H1 (cell line): ENCODE measurements around the gene RTN3. TPM values are rescaled to one million over a fixed set of nuclear protein-coding genes. Genes with fewer than 3 reads are reported as not detected.

Source experiments
- CTCF ChIA-PET: fragments of 300-600 bp; sonication (Branson Sonifier 250); formaldehyde crosslinking; loops from one replicate; lab custom pipeline; 2021; ENCODE audit not compliant: partially characterized antibody; lab: Charles Lee
- POLR2A ChIA-PET: fragments of 300-600 bp; sonication (Branson Sonifier 250); formaldehyde crosslinking; loops from one replicate; lab custom pipeline; 2021; ENCODE audit warnings: inconsistent platforms; ENCODE audit not compliant: partially characterized antibody; lab: Charles Lee
- DNase-seq, 2 experiments: peaks; one replicate each; pipeline versions ENCODE4 v3.0.0 to v3.0.0-alpha.2; 2010 to 2022; ENCODE audit warnings: low spot score in 2 of 2, low read depth in 1 of 2, mixed read lengths in 1 of 2
- FAIRE-seq: peaks from 2 replicates; lab custom pipeline; 2011; peaks lifted over from hg19 to GRCh38; lab: Jason Lieb, UNC
- H2AFZ ChIP-seq: 2 replicates; pipeline ENCODE4 v1.8.1; 2012; ENCODE audit warnings: low read length, inconsistent platforms
- H2AK5ac ChIP-seq: 2 replicates; pipeline ENCODE4 v1.6.1; 2013; ENCODE audit warnings: low read depth, low read length
- H2BK120ac ChIP-seq: replicated peaks from 2 replicates; pipeline ENCODE3; 2013; ENCODE audit warnings: low read depth, low read length, inconsistent platforms
- H2BK12ac ChIP-seq: 2 replicates; pipeline ENCODE4 v1.6.1; 2013; ENCODE audit warnings: low read depth, low read length
- H2BK15ac ChIP-seq: 2 replicates; pipeline ENCODE4 v1.6.1; 2013; ENCODE audit warnings: low read length
- H2BK20ac ChIP-seq: 2 replicates; pipeline ENCODE4 v1.6.1; 2013; ENCODE audit warnings: low read length
- H2BK5ac ChIP-seq: 2 replicates; pipeline ENCODE4 v1.6.1; 2013; ENCODE audit warnings: low read depth, low read length
- H3K14ac ChIP-seq: 2 replicates; pipeline ENCODE4 v1.6.1; 2013; ENCODE audit warnings: inconsistent platforms; ENCODE audit not compliant: insufficient read length
- H3K18ac ChIP-seq: 2 replicates; pipeline ENCODE4 v1.6.1; 2013; ENCODE audit warnings: low read length; ENCODE audit errors: extremely low read depth
- H3K23ac ChIP-seq: 2 replicates; pipeline ENCODE4 v1.6.1; 2013; ENCODE audit warnings: inconsistent platforms; ENCODE audit not compliant: insufficient read length
- H3K23me2 ChIP-seq: 2 replicates; pipeline ENCODE4 v1.6.1; 2013; ENCODE audit warnings: low read depth, low read length
- H3K27ac ChIP-seq: 2 replicates; pipeline ENCODE4 v1.6.1; 2011; ENCODE audit warnings: low read depth, low read length, inconsistent platforms
- H3K27me3 ChIP-seq, 4 experiments: replicated peaks in 1 of 4; 1 replicate in 1 of 4; 2 replicates in 3 of 4; pipeline versions ENCODE4 v1.6.1 to v1.8.1; 2011 to 2013; ENCODE audit warnings: low read length in 3 of 4, mild to moderate bottlenecking in 3 of 4, inconsistent platforms in 2 of 4, mixed read lengths in 2 of 4, moderate library complexity in 1 of 4; ENCODE audit not compliant: control insufficient read depth in 3 of 4, insufficient read depth in 3 of 4; ENCODE audit errors: extremely low read depth in 1 of 4
- H3K36me3 ChIP-seq, 4 experiments: 2 replicates each; pipeline versions ENCODE4 v1.6.1 to v1.8.1; 2011 to 2013; ENCODE audit warnings: mild to moderate bottlenecking in 4 of 4, low read length in 3 of 4, moderate library complexity in 2 of 4, control low read depth in 1 of 4, inconsistent platforms in 1 of 4; ENCODE audit not compliant: insufficient read depth in 4 of 4, control insufficient read depth in 2 of 4
- H3K4ac ChIP-seq: replicated peaks from 2 replicates; pipeline ENCODE3; 2013; ENCODE audit warnings: low read length, low read depth, mixed read lengths, inconsistent platforms; ENCODE audit not compliant: insufficient read length
- H3K4me1 ChIP-seq, 4 experiments: replicated peaks in 1 of 4; 1 replicate in 1 of 4; 2 replicates in 3 of 4; pipeline versions ENCODE4 v1.6.1 to v1.8.1; 2011 to 2013; ENCODE audit warnings: low read length in 3 of 4, inconsistent platforms in 2 of 4, mixed read lengths in 1 of 4; ENCODE audit not compliant: insufficient read depth in 4 of 4, control insufficient read depth in 3 of 4
- H3K4me2 ChIP-seq, 2 experiments: 2 replicates each; pipeline versions ENCODE4 v1.6.1 to v1.8.1; 2011 to 2013; ENCODE audit warnings: low read depth in 2 of 2, low read length in 2 of 2, control low read depth in 1 of 2, inconsistent platforms in 1 of 2, mild to moderate bottlenecking in 1 of 2; ENCODE audit not compliant: insufficient read depth in 1 of 2
- H3K4me3 ChIP-seq, 4 experiments: fragments of 200-600, 300-600 bp in 1 of 4; sonication (generic), shearing (Covaris generic), sonication (Bioruptor Twin) in 1 of 4; 2 replicates each; pipeline versions ENCODE4 v1.5.1 to v1.8.1; 2011 to 2016; ENCODE audit warnings: low read length in 4 of 4, low read depth in 3 of 4, control low read depth in 2 of 4, inconsistent platforms in 2 of 4, mild to moderate bottlenecking in 2 of 4, mixed read lengths in 1 of 4, moderate library complexity in 1 of 4; ENCODE audit not compliant: insufficient read depth in 2 of 4; ENCODE audit errors: extremely low read depth in 1 of 4
- H3K56ac ChIP-seq: replicated peaks from 2 replicates; pipeline ENCODE3; 2013; ENCODE audit warnings: low read depth, mild to moderate bottlenecking, mixed read lengths, low read length, inconsistent platforms; ENCODE audit not compliant: insufficient read length
- H3K79me1 ChIP-seq: 2 replicates; pipeline ENCODE4 v1.6.1; 2013; ENCODE audit warnings: low read depth, low read length, control low read depth
- H3K79me2 ChIP-seq, 2 experiments: 2 replicates each; pipeline versions ENCODE4 v1.6.1 to v1.8.1; 2012 to 2013; ENCODE audit warnings: low read length in 2 of 2, mild to moderate bottlenecking in 2 of 2, inconsistent platforms in 1 of 2; ENCODE audit not compliant: insufficient read depth in 2 of 2, control insufficient read depth in 1 of 2
- H3K9ac ChIP-seq, 4 experiments: replicated peaks in 1 of 4; 1 replicate in 1 of 4; 2 replicates in 3 of 4; pipeline versions ENCODE4 v1.6.1 to v1.8.1; 2011 to 2013; ENCODE audit warnings: low read depth in 3 of 4, low read length in 3 of 4, control low read depth in 2 of 4, mild to moderate bottlenecking in 2 of 4, moderate library complexity in 2 of 4, inconsistent platforms in 1 of 4; ENCODE audit errors: extremely low read depth in 1 of 4
- H3K9me3 ChIP-seq, 2 experiments: 2 replicates each; pipeline versions ENCODE4 v1.6.1 to v1.8.1; 2012 to 2013; ENCODE audit warnings: mild to moderate bottlenecking in 2 of 2, moderate library complexity in 2 of 2, control low read depth in 1 of 2, inconsistent platforms in 1 of 2, low read depth in 1 of 2, low read length in 1 of 2, mixed read lengths in 1 of 2; ENCODE audit not compliant: insufficient read depth in 2 of 2
- H4K20me1 ChIP-seq, 2 experiments: replicated peaks in 1 of 2; 2 replicates each; pipeline versions ENCODE3 to v1.8.1; 2011 to 2013; ENCODE audit warnings: inconsistent platforms in 2 of 2, low read length in 2 of 2, mild to moderate bottlenecking in 1 of 2; ENCODE audit not compliant: insufficient read depth in 2 of 2, control insufficient read depth in 1 of 2
- H4K5ac ChIP-seq: 2 replicates; pipeline ENCODE4 v1.6.1; 2013; ENCODE audit warnings: low read length, low read depth, mixed read lengths, inconsistent platforms; ENCODE audit not compliant: insufficient read length
- H4K8ac ChIP-seq: 2 replicates; pipeline ENCODE4 v1.8.0; 2013; ENCODE audit warnings: mild to moderate bottlenecking, moderate library complexity, low read length, inconsistent platforms; ENCODE audit not compliant: insufficient read depth; ENCODE audit errors: extremely low read depth
- H4K91ac ChIP-seq: replicated peaks from 2 replicates; pipeline ENCODE3; 2013; ENCODE audit warnings: low read length, mixed read lengths, inconsistent platforms; ENCODE audit not compliant: insufficient read length
- CBX8 ChIP-seq: fragments of 300-800, 300-1000 bp; sonication (generic); IDR thresholded peaks from 2 replicates; pipeline ENCODE4 v1.7.1; 2016; ENCODE audit warnings: low read depth, low read length, borderline replicate concordance
- CREB1 ChIP-seq: IDR thresholded peaks from 2 replicates; pipeline ENCODE4 v1.6.1; 2012; ENCODE audit warnings: inconsistent platforms
- EZH2 ChIP-seq: fragments of 200-600 bp; sonication (generic); IDR thresholded peaks from 2 replicates; pipeline ENCODE4 v1.7.1; 2012; ENCODE audit warnings: low read depth, mild to moderate bottlenecking, moderate library complexity, low read length, inconsistent platforms; ENCODE audit not compliant: severe bottlenecking
- GABPA ChIP-seq: IDR thresholded peaks from 2 replicates; pipeline ENCODE4 v1.6.1; 2011; ENCODE audit warnings: mild to moderate bottlenecking, low read length, moderate library complexity, borderline replicate concordance; ENCODE audit not compliant: insufficient read depth
- SIX5 ChIP-seq: IDR thresholded peaks from 2 replicates; pipeline ENCODE4 v1.6.1; 2011; ENCODE audit warnings: mild to moderate bottlenecking, low read depth, low read length
- SP4 ChIP-seq: IDR thresholded peaks from 2 replicates; pipeline ENCODE4 v1.6.1; 2012; ENCODE audit warnings: low read length, inconsistent platforms
- ZNF274 ChIP-seq: IDR thresholded peaks from 2 replicates; pipeline ENCODE4 v1.7.0; 2012; ENCODE audit warnings: low read length, borderline replicate concordance; ENCODE audit errors: extremely low read depth
- WGBS, 2 experiments: shearing (Covaris generic) in 1 of 2; methylation state at CpG; one replicate each; pipeline versions ENCODE4 v1.1.6 to v1.1.7; 2013 to 2015; ENCODE audit warnings: low lambda C conversion rate in 2 of 2, mixed read lengths in 2 of 2, inconsistent platforms in 1 of 2, low coverage in 1 of 2, missing lambda C conversion rate in 1 of 2; ENCODE audit not compliant: insufficient replicate concordance in 2 of 2, insufficient coverage in 1 of 2, insufficient read length in 1 of 2; ENCODE audit errors: extremely low coverage in 1 of 2, missing lambda C conversion rate in 1 of 2; 5-methylcytosine and 5-hydroxymethylcytosine counted together
- polyA plus RNA-seq, 7 experiments: library from polyadenylated mRNA; depleted of rRNA in 3 of 7; stranded (reverse) in 5 of 7; unstranded in 2 of 7; fragments of >200 nt in 5 of 7; fragments of 200-250 nt in 2 of 7; gene quantifications; 1 replicate in 5 of 7; 2 replicates in 1 of 7; 4 replicates in 1 of 7; pipeline versions ENCODE4 v1.2.1 to v1.2.3, GENCODE V29; 2011 to 2013; ENCODE audit warnings: missing spikeins in 2 of 7, mixed read lengths in 2 of 7
- total RNA-seq: library from RNA; stranded (reverse); fragmentation: NEBNext Ultra II Directional; extraction: Animal tissue kit (Norgen Biotek cat#: 25700); gene quantifications from 2 replicates; pipeline ENCODE4 v1.2.1, GENCODE V29; 2021

RTN3 gene
- total and polyA plus RNA-seq, 2 of the 8 experiments (the other 6 are each of a cell fraction or from before 2014, with no cell fraction given): 160 to 203 TPM

DNA sequence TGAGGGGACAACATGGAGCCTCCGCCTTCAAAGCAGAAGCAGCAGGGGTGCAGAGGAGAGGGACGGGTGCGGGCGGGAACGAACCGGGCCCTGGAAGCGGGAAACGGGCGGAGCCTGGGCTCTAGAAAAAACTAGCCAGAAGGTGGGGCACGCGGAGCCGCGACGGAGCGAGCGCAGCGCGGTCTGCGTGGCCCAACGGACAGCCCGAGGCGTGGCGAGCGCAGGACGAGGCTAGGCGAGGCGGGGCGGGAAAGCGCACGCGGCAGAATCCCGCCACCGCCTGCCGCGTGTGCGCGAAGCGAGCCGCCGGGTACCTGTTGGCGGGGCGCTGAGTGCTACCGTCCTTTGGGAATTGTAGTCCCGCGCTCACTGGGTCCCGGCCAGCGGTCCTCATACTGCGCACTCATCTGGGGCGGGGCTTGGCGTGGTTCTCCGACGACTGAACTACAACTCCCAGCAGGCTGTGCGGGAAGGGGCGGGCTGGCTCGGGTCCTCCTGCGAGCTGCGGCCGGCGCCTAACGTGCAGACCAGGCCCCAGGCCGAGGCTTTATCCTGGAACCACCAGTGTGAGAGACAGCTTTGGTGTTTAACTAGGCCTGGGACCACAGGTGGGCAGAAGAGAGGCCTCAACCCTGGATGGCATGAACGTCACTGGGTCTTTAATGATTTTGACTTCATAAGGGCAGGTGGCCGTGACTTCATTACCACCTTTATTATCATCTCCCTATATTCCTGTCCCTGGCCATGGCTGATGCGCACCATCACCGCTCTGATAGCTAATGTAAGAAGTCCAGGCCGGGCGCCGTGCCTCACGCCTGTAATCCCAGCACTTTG is 9.8 kb upstream of the RTN3 start, which contains the start of gene ATL3:
Gene ATL3 (minus strand): TSS at position 55 of the 834 bp plus-strand sequence. CDS start 41 bp downstream, at position 14.
- no peak within 1 kb of the TSS for H3K4ac ChIP-seq
- peaks cover 0 to 5% (median 0%) of the 10 kb centered on the region in 4 experiments; a peak in 2 of 7 replicates for H3K27me3 ChIP-seq
- H3K4me1 ChIP-seq: peaks cover 0 to 8% (median 2%) of the 10 kb centered on the region in 4 experiments; a peak in 2 of 7 replicates
- no peaks in the 10 kb centered on the region for H3K36me3 ChIP-seq
- H4K91ac ChIP-seq: peak within 1 kb of the TSS; percentile 92
- H2BK120ac ChIP-seq: no peak within 1 kb of the TSS
- DNase-seq (peak; percentile 96 to 98), FAIRE-seq (no peak)
- peaks cover 0 to 38% of the 10 kb centered on the region in 2 experiments; a peak in 3 of 4 replicates for H3K79me2 ChIP-seq
- H2BK20ac ChIP-seq: no peak within 1 kb of the TSS
- peak within 1 kb of the TSS; percentile 45 to 73 (median 62) for H3K4me3 ChIP-seq
- H2AK5ac ChIP-seq: no peak within 1 kb of the TSS
- H3K23me2 ChIP-seq: no peaks in the 10 kb centered on the region; the same call in 1 of the 2 replicates
- H2AFZ ChIP-seq: peak within 1 kb of the TSS; percentile 42; the same call in 1 of the 2 replicates
- peak within 1 kb of the TSS; percentile 9 for H3K56ac ChIP-seq
- peak within 1 kb of the TSS; percentile 65 to 69 for H3K4me2 ChIP-seq
- 17% methylated on average over 48 of the region's 69 CpGs; no CpG with 5 or more reads in 1 of the 2 experiments for WGBS, 2 experiments
- H3K9ac ChIP-seq: peak within 1 kb of the TSS in 3 of 4 experiments; percentile 50 to 78 (median 72); a peak in 5 of 7 replicates
- POLR2A ChIA-PET: interaction anchor here (0.8 to 6.0 kb wide), 9 partner anchors 10 to 141 kb away, joined by 3 to 58 read pairs (median 4); partner anchors contain the start of gene RTN3
- 0 out of 2 replicates have a peak within 1 kb of the TSS, but pooled peaks have one; percentile 30 for H2BK5ac ChIP-seq
- H3K14ac ChIP-seq: no peak within 1 kb of the TSS
- H3K23ac ChIP-seq: no peak within 1 kb of the TSS
- peak within 1 kb of the TSS; percentile 65; the same call in 1 of the 2 replicates for H2BK12ac ChIP-seq
- peak within 1 kb of the TSS; percentile 76 for H4K5ac ChIP-seq
- peak within 1 kb of the TSS; percentile 64; the same call in 1 of the 2 replicates for H3K27ac ChIP-seq
- peaks cover 3% of the 10 kb centered on the region; the same call in 1 of the 2 replicates for H3K79me1 ChIP-seq
- peaks cover 0 to 4% of the 10 kb centered on the region in 2 experiments; a peak in 1 of 4 replicates for H3K9me3 ChIP-seq
- peak within 1 kb of the TSS; percentile 91; the same call in 1 of the 2 replicates for H4K8ac ChIP-seq
- CTCF ChIA-PET: interaction anchor here (0.8 to 2.0 kb wide), 10 partner anchors 7 to 297 kb away, joined by 3 to 6 read pairs (median 4); partner anchors contain the start of gene RTN3
- peak within 1 kb of the TSS; percentile 86 for H3K18ac ChIP-seq
- H4K20me1 ChIP-seq: no peaks in the 10 kb centered on the region
- H2BK15ac ChIP-seq: 0 out of 2 replicates have a peak within 1 kb of the TSS, but pooled peaks have one; percentile 61
- peak; percentile 79 for TF ChIP-seq SP4
- TF ChIP-seq CBX8: no peak
- peak; percentile 89 for TF ChIP-seq SIX5
- no peak for TF ChIP-seq ZNF274
- TF ChIP-seq GABPA: no peak
- no peak for TF ChIP-seq EZH2
- TF ChIP-seq CREB1: peak; percentile 60; the same call in 1 of the 2 replicates
